ENCODE measurements around the gene RNU11. TPM values are rescaled to one million over a fixed set of nuclear protein-coding genes. Genes with fewer than 3 reads are reported as not detected.
"Not testable (repeated sequence)": the region's sequence is repeated elsewhere in the genome, so short reads cannot be mapped to it uniquely, and the experiment has no call there.

The RNU11 gene
- total and polyA plus RNA-seq, 3 donors from 2014 or later, result not detected

DNA sequence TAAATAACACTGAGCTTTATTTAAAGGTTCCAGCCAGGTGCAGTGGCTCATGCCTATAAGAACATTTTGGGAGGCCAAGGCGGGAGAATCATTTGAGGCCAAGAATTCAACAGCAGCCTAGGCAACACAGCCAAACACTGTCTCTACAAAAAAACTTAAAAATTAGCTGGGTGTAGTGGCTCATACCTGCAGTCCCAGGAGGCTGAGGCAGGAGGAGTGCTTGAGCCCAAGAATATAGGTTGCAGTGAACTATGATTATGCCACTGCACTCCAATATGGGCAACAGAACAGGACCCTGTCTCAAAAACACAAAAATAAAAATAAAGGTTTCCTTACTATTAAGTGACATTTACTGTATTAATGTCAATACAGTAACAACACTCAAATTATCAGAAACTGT lies 7.6 kb upstream of the RNU11 start:
- Histone ChIP-seq H3K27me3 (no peaks in the 10 kb centered on the region), H3K4me1 (no peaks in the 10 kb centered on the region), H3K27ac (no peak overlapping the region), H3K4me3 (no peak overlapping the region), H3K36me3 (ENCODE audit: low read depth, missing control alignments) (no peaks in the 10 kb centered on the region), H3K9me3 (no peaks in the 10 kb centered on the region)
- intact Hi-C loops (cut with DNase I; ENCODE audit: low total_unique reads), result no loop called here
- WGBS, 2 donors, result 93 to 100% methylated on average over 1 of the region's 1 CpG
- TF ChIP-seq, protein P1, sequence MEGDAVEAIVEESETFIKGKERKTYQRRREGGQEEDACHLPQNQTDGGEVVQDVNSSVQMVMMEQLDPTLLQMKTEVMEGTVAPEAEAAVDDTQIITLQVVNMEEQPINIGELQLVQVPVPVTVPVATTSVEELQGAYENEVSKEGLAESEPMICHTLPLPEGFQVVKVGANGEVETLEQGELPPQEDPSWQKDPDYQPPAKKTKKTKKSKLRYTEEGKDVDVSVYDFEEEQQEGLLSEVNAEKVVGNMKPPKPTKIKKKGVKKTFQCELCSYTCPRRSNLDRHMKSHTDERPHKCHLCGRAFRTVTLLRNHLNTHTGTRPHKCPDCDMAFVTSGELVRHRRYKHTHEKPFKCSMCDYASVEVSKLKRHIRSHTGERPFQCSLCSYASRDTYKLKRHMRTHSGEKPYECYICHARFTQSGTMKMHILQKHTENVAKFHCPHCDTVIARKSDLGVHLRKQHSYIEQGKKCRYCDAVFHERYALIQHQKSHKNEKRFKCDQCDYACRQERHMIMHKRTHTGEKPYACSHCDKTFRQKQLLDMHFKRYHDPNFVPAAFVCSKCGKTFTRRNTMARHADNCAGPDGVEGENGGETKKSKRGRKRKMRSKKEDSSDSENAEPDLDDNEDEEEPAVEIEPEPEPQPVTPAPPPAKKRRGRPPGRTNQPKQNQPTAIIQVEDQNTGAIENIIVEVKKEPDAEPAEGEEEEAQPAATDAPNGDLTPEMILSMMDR (IDR thresholded peaks at IDR 0.05), result no peak
- no peak for TF ChIP-seq POLR2A (IDR thresholded peaks at IDR 0.05)
- DNase-seq, result no peak

DNA sequence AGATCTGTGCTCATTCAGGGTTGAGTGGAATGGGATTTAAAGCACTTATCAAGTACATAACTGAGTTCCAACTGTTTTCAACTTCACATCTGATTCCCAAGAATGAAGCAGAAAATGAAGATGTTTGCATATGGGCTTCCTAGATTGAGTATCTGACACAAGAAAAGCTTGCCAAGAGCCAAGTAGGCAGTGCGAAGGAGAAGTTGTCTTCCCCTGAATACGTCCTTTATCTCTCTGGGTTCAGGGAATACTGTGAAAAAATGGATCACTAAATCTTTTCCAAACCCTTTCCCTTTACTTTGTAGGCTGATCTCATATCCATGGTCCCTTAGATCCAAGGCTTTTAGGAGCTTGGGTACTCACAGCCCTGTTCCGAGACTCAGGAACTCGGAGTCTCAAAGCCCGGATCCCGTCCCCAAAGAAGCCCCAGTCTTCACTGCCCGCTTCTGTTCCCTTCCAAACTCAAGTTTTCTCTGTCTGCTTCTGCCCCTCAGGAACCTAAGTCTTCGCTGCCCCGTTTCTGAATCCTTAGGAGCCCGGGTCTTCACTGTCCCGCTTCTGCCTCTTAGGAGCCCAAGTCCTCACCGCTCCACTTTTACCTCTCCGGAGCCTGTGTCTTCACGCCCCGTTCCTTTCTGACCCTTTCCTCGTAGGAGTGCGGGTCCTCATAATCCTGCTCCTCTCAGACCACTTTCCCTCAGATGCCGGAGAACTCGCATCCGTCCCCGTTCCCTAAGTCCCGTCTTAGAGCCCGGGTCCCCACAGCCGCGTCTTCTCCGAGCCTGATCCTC lies 6.1 kb upstream of the RNU11 start:
- Histone ChIP-seq H3K36me3 (ENCODE audit: low read depth, missing control alignments) (no peaks in the 10 kb centered on the region), H3K9me3 (no peaks in the 10 kb centered on the region), H3K27ac (peak overlapping the region; percentile 80 to 88), H3K27me3 (no peaks in the 10 kb centered on the region), H3K4me1 (no peaks in the 10 kb centered on the region), H3K4me3 (peak overlapping the region; percentile 66 to 86)
- TF ChIP-seq, protein P1 (IDR thresholded peaks at IDR 0.05), result no peak
- no peak for TF ChIP-seq POLR2A (IDR thresholded peaks at IDR 0.05)
- WGBS, 2 donors, result 0 to 1% methylated on average over 26 of the region's 26 CpGs
- peak; percentile 30 for DNase-seq
- intact Hi-C loops (cut with DNase I; ENCODE audit: low total_unique reads), result no loop called here

DNA sequence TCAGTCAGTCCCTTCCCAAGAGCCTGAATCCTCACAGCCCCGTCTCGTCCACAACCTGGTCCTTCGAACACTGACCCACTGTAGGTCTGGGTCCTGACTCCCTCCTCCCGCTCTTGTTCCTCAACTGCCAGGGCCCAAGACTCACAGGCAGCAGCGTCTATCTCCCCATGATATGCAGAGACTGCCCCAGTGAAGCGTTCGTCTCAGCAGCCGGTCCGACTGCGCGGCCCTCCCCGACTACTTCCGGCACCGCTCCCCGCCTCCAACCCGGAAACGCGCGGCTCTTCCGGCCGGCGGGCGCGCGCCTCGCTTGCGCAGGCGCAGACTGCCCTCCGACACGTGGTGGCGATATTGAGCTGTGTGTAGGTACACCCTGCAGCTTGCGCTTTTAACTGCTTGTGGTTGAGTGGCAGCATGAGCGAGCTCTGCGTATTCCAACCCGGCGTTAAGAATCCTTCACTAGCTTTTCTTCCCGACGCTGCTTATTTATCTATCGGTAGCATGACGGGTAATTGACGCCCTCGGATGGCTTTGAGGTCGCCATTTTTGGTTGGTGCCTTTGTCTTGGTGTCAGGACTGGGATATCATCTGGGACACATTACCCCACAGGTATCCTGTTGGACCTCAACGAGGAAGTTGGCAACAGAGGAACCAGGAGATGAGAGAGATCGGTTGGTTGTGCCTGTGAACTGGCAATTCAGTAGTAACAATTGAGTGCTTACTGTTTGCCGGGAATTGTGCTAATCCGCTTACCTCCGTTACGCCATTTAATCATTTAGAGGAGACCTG lies 5.4 kb upstream of the RNU11 start, which contains the start of gene TAF12:
TAF12 (minus strand) TSS at position 221 of the 789 bp plus-strand sequence. CDS start 20,986 bp downstream, outside the sequence.
- WGBS, 2 donors, result 1% methylated on average over 41 to 49 of the region's 49 CpGs
- TF ChIP-seq POLR2A (IDR thresholded peaks at IDR 0.05), result peak; percentile 92
- TF ChIP-seq, protein P1 (IDR thresholded peaks at IDR 0.05), result peak; percentile 36 to 56 (median 53)
- Histone ChIP-seq H3K9me3 (no peaks in the 10 kb centered on the region), H3K27me3 (no peaks in the 10 kb centered on the region), H3K36me3 (ENCODE audit: low read depth, missing control alignments) (no peaks in the 10 kb centered on the region), H3K4me3 (peak within 1 kb of the TSS; percentile 66 to 86), H3K27ac (peak within 1 kb of the TSS; percentile 80 to 88), H3K4me1 (no peaks in the 10 kb centered on the region)
- intact Hi-C loops (cut with DNase I; ENCODE audit: low total_unique reads), result no loop called here
- peak; percentile 94 for DNase-seq

DNA sequence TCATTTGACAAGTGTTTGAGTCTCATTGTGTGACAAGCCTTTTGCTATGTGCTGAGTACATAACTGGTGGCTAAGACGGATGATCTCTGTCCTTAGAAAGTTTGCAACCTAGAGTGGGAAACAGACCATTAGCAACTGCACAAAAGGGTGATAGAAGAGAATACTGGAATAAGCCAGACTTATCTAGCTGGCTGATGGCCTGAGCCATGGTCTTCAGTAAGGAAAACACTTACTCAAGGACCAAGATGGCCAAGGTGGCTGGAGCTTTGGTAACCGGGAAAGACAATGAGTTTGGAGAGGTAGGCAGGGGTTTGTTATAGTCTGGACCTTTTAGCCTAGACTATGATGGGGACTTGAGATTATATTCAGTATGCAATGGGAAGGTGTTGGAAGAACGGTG lies 3.9 kb upstream of the RNU11 start:
- Histone ChIP-seq H3K4me3 (no peak overlapping the region), H3K36me3 (ENCODE audit: low read depth, missing control alignments) (no peaks in the 10 kb centered on the region), H3K4me1 (no peaks in the 10 kb centered on the region), H3K27me3 (no peaks in the 10 kb centered on the region), H3K9me3 (no peaks in the 10 kb centered on the region), H3K27ac (peak overlapping the region in 1 of 2 donors; percentile 88)
- intact Hi-C loops (cut with DNase I; ENCODE audit: low total_unique reads), result no loop called here
- TF ChIP-seq, protein P1 (IDR thresholded peaks at IDR 0.05), result no peak
- no peak for DNase-seq
- 56 to 84% methylated on average over 3 of the region's 3 CpGs for WGBS, 2 donors

DNA sequence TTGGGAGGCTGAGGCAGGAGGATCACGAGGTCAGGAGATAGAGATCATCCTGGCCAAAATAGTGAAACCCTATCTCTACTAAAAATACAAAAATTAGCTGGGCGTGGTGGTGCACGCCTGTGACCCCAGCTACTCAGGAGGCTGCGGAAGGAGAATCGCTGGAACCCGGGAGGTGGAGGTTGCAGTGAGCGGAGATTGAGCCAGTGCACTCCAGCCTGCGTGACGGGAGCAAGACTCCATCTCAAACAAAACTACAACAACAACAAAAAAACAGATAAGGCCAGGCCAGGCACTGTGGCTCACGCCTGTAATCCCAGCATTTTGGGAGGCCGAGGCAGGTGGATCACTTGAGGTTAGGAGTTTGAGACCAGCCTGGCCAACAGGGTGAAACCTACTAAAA lies 3.0 kb upstream of the RNU11 start:
- DNase-seq; H3K27ac ChIP-seq; intact Hi-C loops (cut with DNase I; ENCODE audit: low total_unique reads); H3K9me3 ChIP-seq; H3K36me3 ChIP-seq (ENCODE audit: low read depth, missing control alignments); H3K4me3 ChIP-seq; H3K27me3 ChIP-seq; H3K4me1 ChIP-seq: not testable (repeated sequence)
- 94 to 98% methylated on average over 11 of the region's 11 CpGs for whole genome bisulfite sequencing, 2 donors

Measured in testis (tissue), 3 donors.